Cerebellar cortex (tissue), 1 donor: Measurements from ENCODE around the gene MSN.
"Not testable (repeated sequence)": the region's sequence is repeated elsewhere in the genome, so short reads cannot be mapped to it uniquely, and the experiment has no call there.

ENCODE experiments used
- DNase-seq: peaks from one replicate; pipeline ENCODE4 v3.0.0-alpha.2; 2015; ENCODE audit warnings: low spot score

The MSN gene

DNA sequence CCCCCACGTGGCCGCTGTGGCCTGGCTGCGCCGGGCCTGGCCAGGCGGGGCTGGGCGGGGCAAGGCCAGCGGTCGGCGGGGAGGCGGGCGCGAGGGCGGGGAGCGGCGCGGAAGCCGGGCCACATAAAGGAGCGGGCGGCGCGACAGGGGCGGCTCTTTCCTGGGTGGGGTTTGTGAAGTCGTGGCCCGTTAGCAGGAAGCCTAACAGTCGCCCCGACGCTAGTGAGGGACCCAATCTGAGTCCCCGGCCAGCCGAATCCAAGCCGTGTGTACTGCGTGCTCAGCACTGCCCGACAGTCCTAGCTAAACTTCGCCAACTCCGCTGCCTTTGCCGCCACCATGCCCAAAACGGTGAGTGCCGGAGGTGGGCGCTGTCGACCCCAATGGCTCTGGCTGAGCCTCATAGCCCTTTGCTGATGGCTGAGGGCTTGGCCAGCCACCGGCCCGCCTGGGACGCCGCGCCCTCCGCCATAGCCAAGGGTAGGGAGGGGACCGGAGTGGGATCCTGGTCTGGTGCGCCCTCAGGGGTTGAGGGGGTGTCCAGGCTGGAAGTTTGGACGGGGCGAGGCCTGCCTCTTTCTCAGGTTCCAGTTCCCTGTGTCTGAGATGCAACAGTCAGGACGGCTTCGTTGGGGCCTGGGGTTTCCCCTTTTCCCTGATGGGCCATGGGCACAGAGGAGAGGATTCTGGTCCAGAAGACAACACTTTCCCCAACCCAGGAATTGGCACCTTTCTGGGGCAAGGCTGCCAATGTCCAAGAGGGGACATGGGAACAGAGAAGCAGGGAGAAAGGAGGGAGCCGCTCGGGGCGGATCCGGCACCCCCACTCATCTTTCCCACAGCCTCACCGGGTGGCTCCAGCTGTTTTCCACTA lies at the start of gene MSN:
TSS of gene MSN (plus strand) at position 152 of the 874 bp plus-strand sequence. CDS start at position 340, 188 bp downstream.
- DNase-seq, result peak; percentile 9

DNA sequence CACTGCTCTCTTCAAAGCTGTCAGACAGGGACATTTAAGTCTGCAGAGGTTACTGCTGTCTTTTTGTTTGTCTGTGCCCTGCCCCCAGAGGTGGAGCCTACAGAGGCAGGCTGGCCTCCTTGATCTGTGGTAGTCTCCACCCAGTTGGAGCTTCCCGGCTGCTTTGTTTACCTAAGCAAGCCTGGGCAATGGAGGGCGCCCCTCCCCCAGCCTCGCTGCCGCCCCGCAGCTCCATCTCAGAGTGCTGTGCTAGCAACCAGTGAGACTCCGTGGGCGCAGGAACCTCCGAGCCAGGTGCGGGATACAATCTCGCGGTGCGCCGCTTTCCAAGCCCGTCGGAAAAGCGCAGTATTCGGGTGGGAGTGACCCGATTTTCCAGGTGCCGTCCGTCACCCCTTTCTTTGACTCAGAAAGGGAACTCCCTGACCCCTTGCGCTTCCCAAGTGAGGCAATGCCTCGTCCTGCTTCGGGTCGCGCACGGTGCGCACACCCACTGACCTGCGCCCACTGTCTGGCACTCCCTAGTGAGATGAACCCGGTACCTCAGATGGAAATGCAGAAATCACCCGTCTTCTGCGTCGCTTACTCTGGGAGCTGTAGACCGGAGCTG lies 47.3 kb upstream of the MSN start:
- DNase-seq, result not testable (repeated sequence)

DNA sequence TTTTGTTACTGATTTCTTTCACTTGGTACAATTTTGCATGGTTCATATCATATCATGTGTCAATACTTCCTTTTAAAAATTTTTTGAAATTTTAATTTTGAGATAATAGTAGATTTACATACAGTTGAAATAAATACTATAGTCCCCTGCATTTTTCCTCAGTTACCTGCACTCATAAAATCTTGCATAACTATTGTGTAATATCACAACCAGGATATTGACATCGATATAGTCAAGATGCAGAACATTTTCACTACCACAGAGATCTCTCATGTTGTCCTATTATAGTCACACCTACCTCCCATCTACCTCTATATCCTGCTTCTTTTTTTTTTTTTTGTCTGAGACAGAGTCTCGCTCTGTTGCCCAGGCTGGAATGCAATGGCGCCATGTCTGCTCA lies 36.7 kb upstream of the MSN start:
- no peak for DNase-seq

DNA sequence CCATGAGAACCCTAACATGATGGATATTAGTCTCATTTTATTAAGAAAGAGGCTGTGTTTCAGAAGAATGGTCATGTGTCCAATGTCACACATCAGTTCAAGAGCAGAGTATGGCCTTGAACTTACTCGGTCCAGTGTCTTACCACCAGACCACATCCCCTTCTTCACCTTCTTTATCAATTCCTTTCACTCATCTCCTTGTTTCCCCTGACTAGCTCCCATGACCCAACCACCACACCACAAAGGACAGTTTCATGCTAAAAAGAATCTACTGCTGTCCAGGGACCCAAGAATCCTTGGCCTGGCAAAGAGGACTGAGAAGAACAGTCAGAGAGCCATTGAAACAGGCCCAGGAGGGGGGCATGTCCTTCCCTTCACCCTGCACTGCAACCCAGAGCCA lies 33.6 kb upstream of the MSN start:
- no peak for DNase-seq

DNA sequence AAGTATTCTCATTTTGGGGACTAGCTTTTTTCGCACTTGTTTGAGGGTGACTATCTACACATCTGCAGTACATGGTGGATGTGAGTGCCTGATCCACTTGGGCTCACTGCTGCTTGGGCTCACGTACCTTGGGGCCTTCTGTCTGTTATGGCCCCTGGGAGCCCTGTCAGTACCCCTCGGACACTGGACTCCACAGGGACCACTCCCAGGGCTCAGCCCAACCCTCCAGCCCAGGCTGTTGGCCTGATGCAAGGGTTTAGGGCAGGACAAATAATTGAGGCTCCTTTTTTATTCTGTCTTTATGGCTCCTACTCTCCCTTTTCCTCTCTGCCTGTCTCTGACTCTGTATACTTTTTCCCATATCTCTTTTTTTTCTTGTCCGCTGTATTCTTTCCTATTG lies 32.7 kb upstream of the MSN start:
- DNase-seq, result no peak

DNA sequence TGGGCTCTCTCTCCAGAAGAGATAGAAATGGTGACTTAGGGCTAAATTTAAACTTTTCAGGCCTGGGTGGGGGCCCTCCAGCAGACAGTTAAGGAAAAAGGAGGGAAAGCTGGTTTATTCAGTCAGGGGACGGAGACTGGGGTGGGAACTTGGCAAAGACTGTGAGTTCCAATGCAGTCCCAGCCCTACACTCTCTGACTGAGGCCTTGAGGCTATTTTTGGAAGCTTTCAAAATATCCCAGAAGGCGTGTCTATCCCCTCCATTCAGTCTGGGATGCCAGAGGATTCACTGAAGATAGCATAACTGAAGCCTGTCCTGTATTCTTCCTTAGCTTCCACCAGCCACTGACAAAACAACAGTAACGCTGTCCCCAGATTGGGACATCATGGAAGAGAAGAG lies 32.1 kb upstream of the MSN start:
- DNase-seq, result no peak

DNA sequence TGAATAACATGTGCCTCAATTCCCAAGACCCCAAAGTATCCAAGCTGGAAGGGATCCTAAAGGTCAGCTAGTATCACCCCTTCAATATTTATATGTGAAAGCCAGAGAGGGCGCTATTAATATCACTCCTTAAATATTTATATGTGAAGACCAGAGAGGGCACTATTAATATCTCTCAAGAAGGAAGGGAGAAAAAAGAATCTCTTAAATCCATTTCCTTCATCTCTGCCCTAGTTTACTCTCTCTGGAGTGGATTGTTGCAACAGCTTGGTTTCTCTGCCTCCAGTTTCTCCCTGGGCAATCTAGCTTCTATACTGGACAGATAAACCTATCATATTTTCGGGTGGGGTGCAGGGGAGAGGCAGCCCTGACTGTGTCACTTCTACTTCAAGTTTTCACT lies 31.6 kb upstream of the MSN start:
- no peak for DNase-seq

DNA sequence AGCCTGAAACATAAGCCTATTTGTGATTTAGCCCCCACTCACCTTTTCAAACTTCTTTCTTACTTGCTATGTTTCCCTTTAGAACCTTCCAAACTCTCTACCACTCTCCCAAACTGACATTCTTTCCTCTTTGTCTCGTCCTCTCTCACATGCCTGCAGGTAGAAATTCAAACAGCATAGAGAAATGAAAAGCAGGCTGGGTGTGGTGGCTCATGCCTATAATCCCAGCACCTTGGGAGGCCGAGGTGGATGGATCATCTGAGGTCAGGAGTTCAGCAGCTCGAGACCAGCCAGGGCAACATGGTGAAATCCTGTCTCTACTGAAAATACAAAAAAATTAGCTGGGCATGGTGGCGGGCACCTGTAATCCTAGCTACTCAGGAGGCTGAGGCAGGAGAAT lies 31.2 kb upstream of the MSN start:
- DNase-seq, result not testable (repeated sequence)

DNA sequence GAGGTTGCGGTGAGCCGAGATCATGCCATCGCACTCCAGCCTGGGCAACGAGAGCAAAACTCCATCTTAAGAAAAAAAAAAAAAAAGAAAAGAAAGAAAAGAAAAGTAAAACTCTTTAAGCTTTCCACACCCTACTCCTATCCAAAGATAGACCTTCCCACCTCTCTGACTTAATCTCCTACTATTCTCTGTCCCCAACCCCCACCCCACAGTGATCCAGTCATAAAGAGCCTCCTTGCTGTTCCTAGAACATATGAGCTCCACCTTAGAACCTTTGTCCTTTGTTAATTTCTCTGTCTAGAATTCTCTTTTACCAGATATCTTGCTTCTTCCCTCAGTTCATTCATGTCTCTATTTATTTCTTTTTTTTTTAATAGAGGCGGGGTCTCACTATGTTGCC lies 30.1 kb upstream of the MSN start:
- no peak for DNase-seq

DNA sequence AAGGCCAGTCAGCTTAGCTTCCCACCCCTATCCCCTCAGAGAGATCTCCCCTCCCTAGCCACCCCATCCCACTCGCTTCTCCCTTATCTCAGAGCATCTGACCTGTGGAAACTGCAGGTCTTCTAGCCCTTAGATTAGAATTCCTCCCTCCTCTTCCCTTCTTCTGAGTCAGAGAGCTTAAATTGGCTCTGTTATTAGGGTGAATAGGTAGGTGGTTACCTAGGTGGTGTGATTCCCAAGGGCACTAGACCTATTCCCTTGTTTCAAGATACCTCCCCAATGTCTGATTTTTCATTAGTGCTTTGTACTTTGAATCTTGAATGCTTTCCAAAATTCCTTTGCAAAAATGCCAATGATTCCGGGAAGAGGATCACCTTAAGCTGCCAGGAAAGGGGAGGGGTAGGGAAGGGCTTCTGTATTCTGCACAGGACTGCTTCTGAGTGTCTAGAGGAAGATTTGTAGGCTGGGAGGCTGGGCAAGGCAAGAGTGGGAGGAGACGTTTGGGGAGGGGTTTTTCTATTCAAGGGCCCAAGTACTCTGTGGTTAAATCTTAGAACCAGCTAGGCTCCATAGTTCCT lies 24.5 kb upstream of the MSN start:
- no peak for DNase-seq

DNA sequence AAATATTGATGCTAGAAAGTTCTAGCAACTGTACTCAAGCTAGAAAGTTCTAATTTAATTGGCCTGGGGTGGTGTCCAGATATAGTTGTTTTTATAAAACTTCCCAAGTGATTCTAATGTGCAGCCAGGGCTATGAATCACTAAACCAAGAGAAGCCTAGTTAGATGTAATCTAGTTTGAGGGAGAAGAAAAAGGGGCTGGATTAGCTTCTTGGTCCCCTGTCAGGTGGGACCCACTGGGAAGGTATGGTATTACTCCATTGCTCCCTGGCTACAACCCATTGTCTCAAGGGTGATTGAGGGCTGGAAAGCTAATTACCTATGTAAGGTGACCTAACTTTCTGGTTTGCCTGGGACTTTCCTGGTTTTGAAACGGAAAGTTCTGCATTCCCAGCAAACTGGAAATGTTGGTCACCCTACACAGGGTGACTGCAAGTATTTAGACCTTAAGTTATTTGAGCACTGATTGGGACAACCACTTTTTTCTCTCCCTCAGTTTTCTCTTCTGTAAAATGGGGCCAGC lies 23.9 kb upstream of the MSN start:
- DNase-seq, result no peak

DNA sequence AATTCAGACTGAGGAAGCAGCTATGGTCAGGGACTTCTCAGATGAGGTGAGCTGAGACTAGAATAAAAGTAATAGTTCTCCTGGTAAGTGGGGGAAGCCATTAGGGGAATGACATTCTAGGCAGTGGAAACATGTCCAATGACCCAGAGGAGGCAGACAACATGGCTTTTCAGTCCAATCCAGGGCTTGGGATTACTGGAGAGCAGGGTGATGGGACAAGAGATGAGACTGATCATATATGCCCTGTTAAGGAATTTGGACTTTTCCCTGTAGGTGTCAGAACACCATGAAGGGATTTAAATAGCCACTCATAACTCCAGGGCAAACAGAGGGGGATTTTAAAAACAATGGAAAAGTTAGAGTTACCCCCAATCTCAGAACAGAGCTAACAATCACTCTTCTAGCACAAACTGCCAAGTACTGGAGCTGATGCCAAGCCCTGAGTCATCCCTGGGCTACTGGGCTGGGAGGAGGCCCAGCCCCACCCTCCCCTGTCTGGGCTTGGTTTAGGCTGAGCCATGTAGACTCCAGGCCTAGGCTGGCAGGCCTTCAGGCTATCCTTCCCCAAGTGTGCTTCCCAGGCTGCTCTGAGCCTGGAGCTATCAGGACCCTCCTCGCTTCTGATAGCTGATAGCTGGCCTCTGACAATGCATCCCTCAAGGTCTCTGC lies 22.7 kb upstream of the MSN start:
- DNase-seq, result no peak

DNA sequence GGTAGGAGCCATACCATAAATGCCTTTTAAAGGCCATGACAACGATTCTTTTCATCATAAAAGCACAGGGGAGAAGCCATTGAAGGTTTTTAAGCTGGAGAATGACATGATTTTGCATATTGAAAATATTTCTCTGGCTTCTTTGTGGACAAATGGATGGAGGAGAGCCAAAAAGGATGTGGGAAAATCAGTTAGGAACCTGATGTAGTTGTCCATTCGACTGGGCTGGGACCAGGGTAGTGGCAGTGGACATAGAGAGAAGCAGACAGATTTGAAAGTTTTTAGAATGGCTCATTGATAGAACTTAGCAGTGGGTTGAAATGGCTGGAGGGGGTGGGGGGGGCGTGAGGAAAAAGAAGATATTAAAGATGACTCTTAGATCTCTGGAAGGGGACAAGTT lies 19.7 kb upstream of the MSN start:
- no peak for DNase-seq

DNA sequence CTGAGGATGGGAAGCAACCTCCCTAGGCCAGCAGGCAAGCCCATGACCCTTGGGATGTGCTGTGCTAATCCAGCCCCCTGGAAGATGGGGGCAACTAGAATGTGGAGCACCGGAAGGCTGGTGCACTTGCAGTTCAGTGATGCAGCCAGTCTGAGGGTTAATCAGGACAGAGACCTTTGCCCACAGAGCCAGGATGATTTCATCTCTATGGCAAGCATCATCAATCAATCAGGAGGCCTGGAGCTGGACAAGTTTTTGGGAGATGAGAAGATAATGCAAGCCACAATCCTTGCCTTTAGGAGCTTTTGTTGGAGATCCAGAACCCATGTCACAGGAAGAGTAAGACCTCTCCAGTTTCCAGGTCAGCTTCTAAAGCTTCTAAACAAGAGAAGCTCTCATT lies 15.4 kb upstream of the MSN start:
- DNase-seq, result no peak

DNA sequence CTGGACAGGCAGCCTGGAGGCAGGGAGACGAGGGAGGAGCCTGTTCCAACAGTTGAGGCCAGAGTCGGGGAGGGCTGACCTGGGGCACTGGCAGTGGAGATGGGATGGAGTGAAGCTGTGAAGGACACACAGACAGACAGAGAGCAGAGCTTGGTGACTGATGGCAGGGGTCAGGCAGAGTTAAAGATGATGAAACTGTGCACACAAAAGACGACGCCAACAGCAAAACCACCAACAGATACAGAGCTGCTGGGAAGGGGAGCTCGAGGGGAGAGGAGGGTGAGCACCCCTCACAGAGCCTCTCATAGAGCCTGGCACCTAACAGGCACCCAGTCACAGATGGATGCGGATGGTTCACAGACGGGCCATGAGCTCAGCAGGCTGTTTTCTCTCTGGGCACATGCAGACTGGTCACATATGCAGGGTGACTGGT lies 10.4 kb upstream of the MSN start:
- not testable (repeated sequence) for DNase-seq

DNA sequence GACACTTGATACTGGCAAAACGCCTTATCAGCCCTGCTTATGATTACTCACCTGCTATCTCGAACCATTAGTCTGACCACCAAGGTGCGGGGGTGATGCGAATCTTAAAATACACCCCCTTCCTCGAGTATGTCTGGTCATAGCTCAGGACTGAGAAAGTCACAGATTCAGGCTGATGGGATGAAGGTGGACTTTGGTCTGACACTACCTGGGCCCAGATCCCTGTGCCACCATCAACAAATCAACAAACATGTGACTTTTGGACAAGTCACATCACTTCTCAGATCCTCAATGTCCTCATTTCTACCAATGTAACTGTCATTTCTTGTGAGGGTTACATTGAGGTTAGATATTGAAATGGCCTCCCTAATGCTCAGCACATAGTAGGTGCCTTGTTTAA lies 9.8 kb upstream of the MSN start:
- DNase-seq, result no peak

DNA sequence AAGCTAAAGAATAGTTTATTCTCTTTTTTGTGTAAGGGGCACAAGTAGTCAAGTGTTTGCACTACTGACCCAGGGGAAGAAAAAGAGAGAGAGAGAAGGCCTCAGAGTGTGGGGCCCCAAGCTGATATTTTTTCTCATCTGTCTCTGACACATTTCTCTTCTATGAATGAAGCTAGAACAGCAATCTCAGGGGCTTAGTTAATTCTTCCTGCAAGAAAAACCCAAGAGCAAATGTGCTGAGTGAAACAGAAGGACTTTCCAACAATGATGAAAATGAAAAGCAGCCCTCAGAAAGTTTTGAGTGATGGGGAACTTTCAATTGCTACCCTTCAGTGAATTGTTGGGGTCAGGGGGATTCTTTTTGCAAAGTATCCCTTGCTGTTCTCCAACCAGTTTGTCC lies 9.2 kb upstream of the MSN start:
- no peak for DNase-seq

DNA sequence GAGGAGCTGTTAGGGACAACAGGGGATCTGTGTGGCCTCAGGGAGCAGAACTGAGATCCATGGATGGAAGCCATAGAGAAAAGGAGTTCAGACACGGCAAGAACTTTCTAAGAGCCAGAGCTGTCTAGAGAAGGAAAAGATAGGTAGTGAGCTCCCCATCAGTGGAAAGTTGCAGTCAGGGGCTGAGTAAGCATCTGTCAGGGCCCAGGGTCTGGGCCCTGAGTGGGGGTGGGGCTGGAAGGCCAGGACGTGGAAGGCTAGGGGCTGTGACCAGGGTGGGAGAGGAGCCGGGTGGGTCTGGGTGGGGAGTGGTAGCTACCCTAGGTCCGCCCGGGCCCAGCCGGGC lies 324 bp upstream of the MSN start:
- no peak for DNase-seq

DNA sequence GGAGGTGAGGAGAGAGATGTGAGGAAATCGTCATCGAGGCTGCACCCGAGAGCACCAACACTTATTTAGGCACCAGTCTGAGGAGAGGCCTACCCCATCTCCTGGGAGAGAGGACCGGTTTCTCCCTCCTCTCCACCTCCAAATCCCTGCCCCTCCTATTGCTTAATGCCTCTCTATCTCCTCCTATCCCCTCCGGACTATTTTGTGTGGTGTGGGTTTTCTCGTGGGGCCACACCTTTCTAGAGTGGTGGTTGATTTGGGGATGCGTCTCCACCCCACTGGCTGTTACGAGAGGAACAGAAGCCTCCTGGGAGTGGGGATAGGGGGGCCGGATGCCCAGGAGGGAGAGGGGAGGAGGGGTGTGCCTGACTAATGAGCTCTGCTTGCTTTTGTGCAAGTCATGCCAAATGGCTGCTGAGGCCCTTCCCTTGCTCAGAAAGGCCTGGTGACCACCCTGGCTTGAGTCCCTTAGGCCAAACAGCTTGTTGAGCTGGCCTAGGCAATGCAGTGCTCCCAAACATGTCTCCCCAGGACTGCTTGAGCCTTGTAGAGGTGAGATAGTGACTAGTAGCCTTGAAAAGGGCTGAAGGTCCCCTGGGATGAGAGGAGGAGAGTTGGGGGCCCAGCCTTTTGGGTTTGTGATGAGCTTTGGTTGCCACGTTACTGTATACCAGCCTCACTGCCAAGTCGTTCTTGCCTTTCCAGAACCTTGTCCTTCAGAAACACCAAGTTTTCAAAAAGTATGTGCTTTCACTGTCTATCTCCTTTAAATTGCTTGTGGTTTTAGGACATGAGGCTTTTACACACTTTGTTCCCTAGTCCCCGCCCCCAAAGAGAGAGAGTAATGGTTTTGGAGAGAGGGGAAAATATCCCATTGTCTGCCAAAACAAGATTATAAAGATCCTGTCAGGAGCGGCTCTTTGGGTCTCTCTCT lies 1.2 kb downstream of the MSN start:
- DNase-seq, result peak; percentile 36

DNA sequence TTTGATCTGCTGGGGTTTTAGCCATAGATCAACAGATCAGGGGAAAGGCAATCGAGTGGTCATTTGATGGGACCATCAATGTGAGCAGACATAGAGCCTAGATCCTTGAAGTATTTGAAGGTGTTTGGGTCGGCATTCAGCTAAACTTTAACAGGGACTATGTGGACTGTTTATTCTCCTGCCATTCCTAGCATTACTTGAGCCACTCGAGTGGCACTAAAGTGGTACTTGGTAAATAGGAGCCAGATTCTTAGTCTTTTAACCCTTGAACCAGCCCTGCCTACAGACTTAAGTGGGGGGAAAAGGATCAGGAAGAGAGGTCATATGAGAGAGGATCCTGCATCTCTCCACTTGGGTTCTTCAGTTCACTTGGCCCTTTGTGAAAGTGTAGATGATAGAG lies 3.8 kb downstream of the MSN start:
- no peak for DNase-seq

DNA sequence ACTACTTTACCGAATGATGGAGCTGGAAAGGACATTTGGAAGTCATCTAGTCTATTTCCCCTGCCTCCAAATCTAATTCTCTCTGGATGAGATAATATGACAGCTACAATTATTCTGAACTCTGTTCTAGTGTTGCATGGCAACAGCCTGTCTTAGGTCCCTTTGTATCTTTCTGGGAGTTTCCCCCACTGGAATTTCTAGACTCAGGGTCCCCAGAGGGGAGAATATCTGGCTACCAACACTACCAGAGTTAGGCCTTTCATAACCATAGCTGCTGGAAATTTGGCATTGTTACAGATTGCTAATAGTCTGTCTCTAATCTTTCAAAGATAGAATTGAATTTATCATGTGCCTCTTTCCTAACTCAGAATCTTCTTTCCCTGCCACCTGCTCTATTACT lies 4.5 kb downstream of the MSN start:
- DNase-seq, result no peak

DNA sequence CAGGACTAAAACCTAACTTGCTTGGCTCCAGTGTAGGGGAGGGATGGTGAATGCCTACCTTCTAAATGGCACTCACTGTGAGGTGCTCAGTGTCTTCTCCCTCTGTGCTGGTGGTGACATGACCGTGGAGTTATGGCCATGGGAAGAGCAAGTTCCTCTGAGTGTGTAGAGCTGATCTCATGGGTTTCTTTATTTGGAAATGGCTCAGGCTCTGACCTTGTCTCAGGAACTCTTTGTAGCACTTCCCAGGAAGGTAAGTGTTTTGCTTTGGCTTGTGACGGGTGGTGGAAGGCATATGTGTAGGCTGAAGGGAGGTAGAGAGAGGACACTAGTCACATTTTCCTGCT lies 6.4 kb downstream of the MSN start:
- DNase-seq, result no peak
